ENCODE results near the gene SH3BP1.

SH3BP1 gene

DNA sequence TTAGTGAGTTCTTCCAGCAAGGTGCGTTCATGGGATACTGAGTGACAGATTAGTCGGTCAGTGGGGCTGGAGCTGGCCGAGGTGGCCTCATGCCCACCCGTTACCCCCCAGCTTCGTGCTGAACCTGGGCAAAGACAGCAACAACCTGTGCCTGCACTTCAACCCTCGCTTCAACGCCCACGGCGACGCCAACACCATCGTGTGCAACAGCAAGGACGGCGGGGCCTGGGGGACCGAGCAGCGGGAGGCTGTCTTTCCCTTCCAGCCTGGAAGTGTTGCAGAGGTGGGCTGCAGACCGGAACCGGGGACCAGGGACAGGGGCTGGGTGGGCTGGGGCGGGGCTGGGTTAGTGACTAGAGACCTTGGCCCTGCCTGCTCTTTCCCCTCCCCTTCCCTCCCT lies 38.9 kb downstream of the SH3BP1 start:
- Histone ChIP-seq H3K9ac (no peak overlapping the region), H3K9me3 (ENCODE audit: control insufficient read depth, low read length) (no peaks in the 10 kb centered on the region), H3K4me3 (ENCODE audit: low read depth, low read length) (no peak overlapping the region), H2AFZ (no peak overlapping the region), H3K27ac (no peak overlapping the region), H3K27me3 (ENCODE audit: control insufficient read depth, insufficient read depth, low read length) (no peaks in the 10 kb centered on the region), H3K36me3 (ENCODE audit: control insufficient read depth, insufficient read depth, low read length) (no peaks in the 10 kb centered on the region), H3K4me1 (peaks cover 4% of the 10 kb centered on the region), H3K4me2 (ENCODE audit: low read length) (no peak overlapping the region), H3K79me2 (no peaks in the 10 kb centered on the region)
- TF ChIP-seq, protein P1, sequence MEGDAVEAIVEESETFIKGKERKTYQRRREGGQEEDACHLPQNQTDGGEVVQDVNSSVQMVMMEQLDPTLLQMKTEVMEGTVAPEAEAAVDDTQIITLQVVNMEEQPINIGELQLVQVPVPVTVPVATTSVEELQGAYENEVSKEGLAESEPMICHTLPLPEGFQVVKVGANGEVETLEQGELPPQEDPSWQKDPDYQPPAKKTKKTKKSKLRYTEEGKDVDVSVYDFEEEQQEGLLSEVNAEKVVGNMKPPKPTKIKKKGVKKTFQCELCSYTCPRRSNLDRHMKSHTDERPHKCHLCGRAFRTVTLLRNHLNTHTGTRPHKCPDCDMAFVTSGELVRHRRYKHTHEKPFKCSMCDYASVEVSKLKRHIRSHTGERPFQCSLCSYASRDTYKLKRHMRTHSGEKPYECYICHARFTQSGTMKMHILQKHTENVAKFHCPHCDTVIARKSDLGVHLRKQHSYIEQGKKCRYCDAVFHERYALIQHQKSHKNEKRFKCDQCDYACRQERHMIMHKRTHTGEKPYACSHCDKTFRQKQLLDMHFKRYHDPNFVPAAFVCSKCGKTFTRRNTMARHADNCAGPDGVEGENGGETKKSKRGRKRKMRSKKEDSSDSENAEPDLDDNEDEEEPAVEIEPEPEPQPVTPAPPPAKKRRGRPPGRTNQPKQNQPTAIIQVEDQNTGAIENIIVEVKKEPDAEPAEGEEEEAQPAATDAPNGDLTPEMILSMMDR (IDR thresholded peaks at IDR 0.05): no peak

DNA sequence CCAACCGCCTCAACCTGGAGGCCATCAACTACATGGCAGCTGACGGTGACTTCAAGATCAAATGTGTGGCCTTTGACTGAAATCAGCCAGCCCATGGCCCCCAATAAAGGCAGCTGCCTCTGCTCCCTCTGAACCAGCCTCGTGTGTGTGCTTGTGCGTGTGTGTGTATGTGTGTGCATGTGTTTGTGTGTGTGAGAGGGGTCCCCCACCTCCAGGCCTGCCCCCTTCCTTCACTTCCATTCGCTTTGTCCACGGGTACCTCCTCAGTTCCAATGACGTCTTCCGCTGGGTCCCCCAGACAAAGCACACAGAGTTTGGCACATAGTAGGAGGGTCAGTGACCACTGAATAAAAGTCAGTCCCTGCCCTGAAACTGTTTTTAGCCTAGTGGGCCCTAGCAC lies 40.2 kb downstream of the SH3BP1 start:
- Histone ChIP-seq H3K27ac (no peak overlapping the region), H3K9ac (no peak overlapping the region), H3K4me2 (ENCODE audit: low read length) (no peak overlapping the region), H3K9me3 (ENCODE audit: control insufficient read depth, low read length) (no peaks in the 10 kb centered on the region), H3K4me3 (ENCODE audit: low read depth, low read length) (no peak overlapping the region), H2AFZ (no peak overlapping the region), H3K36me3 (ENCODE audit: control insufficient read depth, insufficient read depth, low read length) (no peaks in the 10 kb centered on the region), H3K4me1 (no peaks in the 10 kb centered on the region), H3K27me3 (ENCODE audit: control insufficient read depth, insufficient read depth, low read length) (no peaks in the 10 kb centered on the region), H3K79me2 (no peaks in the 10 kb centered on the region)
- TF ChIP-seq, protein P1 (IDR thresholded peaks at IDR 0.05): no peak

DNA sequence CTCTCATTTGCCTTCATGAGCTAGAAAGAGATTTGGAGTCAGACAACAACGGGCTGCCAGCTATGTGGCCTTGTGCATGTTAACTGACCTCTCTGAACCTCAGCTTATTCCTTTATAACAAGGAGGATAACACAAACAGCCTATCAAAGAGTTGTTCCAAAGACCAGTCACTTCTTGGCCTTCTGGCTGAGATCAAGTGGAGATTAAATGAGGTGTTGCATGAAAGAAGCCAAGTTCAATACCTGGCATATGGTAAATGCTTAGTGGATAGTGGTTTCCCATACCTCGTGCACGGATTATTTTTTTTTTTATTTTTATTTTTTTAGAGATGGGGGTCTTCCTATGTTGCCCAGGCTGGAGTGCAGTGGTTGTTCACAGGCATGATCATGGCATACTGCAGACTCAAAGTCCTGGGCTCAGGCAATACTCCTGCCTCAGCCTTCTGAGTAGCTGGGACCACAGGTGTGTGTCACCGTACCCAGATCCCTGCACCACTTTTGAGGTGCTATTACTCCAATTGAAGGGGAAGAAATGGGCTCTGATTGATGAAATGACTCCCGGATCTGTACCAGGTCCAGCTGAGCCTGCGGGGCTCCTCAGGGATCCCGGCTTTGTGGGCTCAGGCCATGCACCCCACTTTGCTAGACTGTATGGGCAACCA lies 40.9 kb downstream of the SH3BP1 start:
- no peak overlapping the region for H3K27ac ChIP-seq
- no peaks in the 10 kb centered on the region for H3K27me3 ChIP-seq (ENCODE audit: control insufficient read depth, insufficient read depth, low read length)
- TF ChIP-seq, protein P1 (IDR thresholded peaks at IDR 0.05): no peak
- H3K4me1 ChIP-seq: no peaks in the 10 kb centered on the region
- H3K4me3 ChIP-seq (ENCODE audit: low read depth, low read length): no peak overlapping the region
- no peak overlapping the region for H3K4me2 ChIP-seq (ENCODE audit: low read length)
- H3K9ac ChIP-seq: no peak overlapping the region
- H3K79me2 ChIP-seq: no peaks in the 10 kb centered on the region
- no peak overlapping the region for H2AFZ ChIP-seq
- H3K36me3 ChIP-seq (ENCODE audit: control insufficient read depth, insufficient read depth, low read length): no peaks in the 10 kb centered on the region
- no peaks in the 10 kb centered on the region for H3K9me3 ChIP-seq (ENCODE audit: control insufficient read depth, low read length)

DNA sequence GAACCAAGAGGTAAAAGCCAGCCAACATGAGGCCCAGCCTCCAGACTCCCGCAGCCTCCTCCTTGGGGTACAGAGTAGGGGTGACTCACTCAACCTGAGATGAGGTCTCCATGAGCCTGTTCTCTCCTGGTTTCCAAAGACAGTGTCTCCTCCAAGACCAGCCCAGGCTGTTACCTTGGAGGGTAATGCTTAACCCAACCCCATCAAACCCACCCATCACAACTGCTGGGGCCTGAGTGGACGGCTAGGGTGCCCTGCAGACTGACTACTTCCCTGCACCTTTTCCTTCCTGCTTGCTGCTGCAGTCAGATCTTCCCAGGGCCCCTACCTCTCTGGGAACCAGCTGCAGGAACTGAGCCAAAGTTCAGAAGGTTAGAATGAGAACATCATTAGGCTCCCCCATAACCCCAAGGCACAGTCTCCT lies 41.5 kb downstream of the SH3BP1 start:
- no peak overlapping the region for H2AFZ ChIP-seq
- H3K4me2 ChIP-seq (ENCODE audit: low read length): no peak overlapping the region
- TF ChIP-seq, protein P1 (IDR thresholded peaks at IDR 0.05): no peak
- H3K27me3 ChIP-seq (ENCODE audit: control insufficient read depth, insufficient read depth, low read length): no peaks in the 10 kb centered on the region
- no peak overlapping the region for H3K9ac ChIP-seq
- no peaks in the 10 kb centered on the region for H3K79me2 ChIP-seq
- H3K4me3 ChIP-seq (ENCODE audit: low read depth, low read length): no peak overlapping the region
- no peaks in the 10 kb centered on the region for H3K36me3 ChIP-seq (ENCODE audit: control insufficient read depth, insufficient read depth, low read length)
- H3K4me1 ChIP-seq: no peaks in the 10 kb centered on the region
- no peaks in the 10 kb centered on the region for H3K9me3 ChIP-seq (ENCODE audit: control insufficient read depth, low read length)
- H3K27ac ChIP-seq: no peak overlapping the region

DNA sequence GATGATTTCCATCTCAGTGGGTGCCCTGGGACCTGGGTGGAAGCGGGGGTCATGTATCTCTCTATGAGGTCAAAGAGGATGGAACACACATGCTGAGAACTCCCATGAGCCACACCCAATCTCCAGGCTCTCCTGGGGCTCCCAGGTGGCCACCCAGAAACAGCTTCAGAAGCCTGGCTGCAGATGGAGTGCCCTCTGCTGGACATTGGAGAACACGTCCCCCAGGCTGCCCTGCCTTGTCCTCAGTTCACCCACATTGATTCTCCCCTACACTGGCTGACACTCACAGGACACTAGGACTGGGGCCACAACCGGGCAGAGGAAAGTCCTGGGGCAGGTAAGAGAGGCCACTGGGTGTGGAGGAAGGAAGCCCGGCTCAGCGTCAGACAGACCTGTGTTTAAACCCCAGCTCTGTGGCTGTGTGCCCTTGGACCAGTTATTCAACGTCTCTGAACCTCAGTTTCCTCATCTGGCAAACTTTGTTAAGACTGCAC lies 42.1 kb downstream of the SH3BP1 start:
- H3K4me1 ChIP-seq: no peaks in the 10 kb centered on the region

More for the DNA sequence above, 42.1 kb downstream of the SH3BP1 start:
- Histone ChIP-seq H3K27ac (no peak overlapping the region), H3K36me3 (ENCODE audit: control insufficient read depth, insufficient read depth, low read length) (no peaks in the 10 kb centered on the region), H3K9me3 (ENCODE audit: control insufficient read depth, low read length) (no peaks in the 10 kb centered on the region), H3K9ac (no peak overlapping the region), H2AFZ (no peak overlapping the region), H3K4me2 (ENCODE audit: low read length) (no peak overlapping the region), H3K27me3 (ENCODE audit: control insufficient read depth, insufficient read depth, low read length) (no peaks in the 10 kb centered on the region), H3K4me3 (ENCODE audit: low read depth, low read length) (no peak overlapping the region), H3K79me2 (no peaks in the 10 kb centered on the region)
- TF ChIP-seq, protein P1 (IDR thresholded peaks at IDR 0.05): peak; percentile 84
